Breast epithelium (tissue), 4 donors: ENCODE measurements around the gene RAC2. TPM values are rescaled to one million over a fixed set of nuclear protein-coding genes. Genes with fewer than 3 reads are reported as not detected.

Source experiments
- DNase-seq, 2 donors: peaks; one replicate each; pipeline ENCODE4 v3.0.0-alpha.2; 2019; ENCODE audit warnings: low spot score in 2 of 2
- H3K27ac ChIP-seq, 2 donors: fragments of 200-600 bp; sonication (generic) in 1 of 2; one replicate each; pipeline ENCODE4 v1.5.1; 2016 to 2019; ENCODE audit warnings: mild to moderate bottlenecking in 1 of 2
- H3K27me3 ChIP-seq, 2 donors: fragments of 200-600 bp; sonication (generic) in 1 of 2; one replicate each; pipeline versions ENCODE4 v1.5.1 to v1.6.0; 2017 to 2019; ENCODE audit warnings: control low read depth in 1 of 2, mild to moderate bottlenecking in 1 of 2
- H3K36me3 ChIP-seq: fragments of 200-600 bp; one replicate; pipeline ENCODE4 v1.5.1; 2019
- H3K4me1 ChIP-seq, 2 donors: fragments of 200-600 bp; sonication (generic); one replicate each; pipeline ENCODE4 v1.5.1; 2016 to 2019; ENCODE audit warnings: control low read depth in 1 of 2
- H3K4me3 ChIP-seq, 3 donors: fragments of 200-600 bp; sonication (generic); 1 replicate in 2 of 3; 2 replicates in 1 of 3; pipeline ENCODE4 v1.5.1; 2016 to 2019; ENCODE audit warnings: mild to moderate bottlenecking in 3 of 3, moderate library complexity in 2 of 3
- H3K9me3 ChIP-seq, 2 donors: fragments of 200-600 bp; sonication (generic) in 1 of 2; one replicate each; pipeline ENCODE4 v1.5.1; 2016 to 2019; ENCODE audit warnings: control low read depth in 1 of 2
- POLR2A ChIP-seq: fragments of 450-650 bp; IDR thresholded peaks from one replicate; pipeline ENCODE4 v1.6.1; 2016; ENCODE audit warnings: antibody characterized with exemption, mild to moderate bottlenecking, moderate library complexity
- POLR2AphosphoS5 ChIP-seq, 3 donors: sonication (generic); formaldehyde crosslinking; IDR thresholded peaks; one replicate each; pipeline ENCODE4 v1.6.1; 2017; ENCODE audit warnings: antibody characterized with exemption in 3 of 3
- intact Hi-C: fragments of 100-400 bp; cut with DNase I; formaldehyde crosslinking; loops from one replicate; pipeline ENCODE4 v1.15.1; 2023; ENCODE audit warnings: low total_unique reads
- total RNA-seq, 3 donors: library from RNA; depleted of rRNA; stranded (reverse); fragments of >200 nt; gene quantifications; one replicate each; pipeline ENCODE4 v1.1.0, GENCODE V29; 2016
- TF ChIP-seq, protein P1 (sequence below), 3 donors: fragments of 450-650 bp; IDR thresholded peaks; one replicate each; pipeline ENCODE4 v1.5.1; 2016 to 2017; ENCODE audit warnings: antibody characterized with exemption in 3 of 3, mild to moderate bottlenecking in 3 of 3, moderate library complexity in 3 of 3

The RAC2 gene
- total RNA-seq, 3 donors from 2014 or later: 10.5 to 12.0 (median 11.5) TPM

DNA sequence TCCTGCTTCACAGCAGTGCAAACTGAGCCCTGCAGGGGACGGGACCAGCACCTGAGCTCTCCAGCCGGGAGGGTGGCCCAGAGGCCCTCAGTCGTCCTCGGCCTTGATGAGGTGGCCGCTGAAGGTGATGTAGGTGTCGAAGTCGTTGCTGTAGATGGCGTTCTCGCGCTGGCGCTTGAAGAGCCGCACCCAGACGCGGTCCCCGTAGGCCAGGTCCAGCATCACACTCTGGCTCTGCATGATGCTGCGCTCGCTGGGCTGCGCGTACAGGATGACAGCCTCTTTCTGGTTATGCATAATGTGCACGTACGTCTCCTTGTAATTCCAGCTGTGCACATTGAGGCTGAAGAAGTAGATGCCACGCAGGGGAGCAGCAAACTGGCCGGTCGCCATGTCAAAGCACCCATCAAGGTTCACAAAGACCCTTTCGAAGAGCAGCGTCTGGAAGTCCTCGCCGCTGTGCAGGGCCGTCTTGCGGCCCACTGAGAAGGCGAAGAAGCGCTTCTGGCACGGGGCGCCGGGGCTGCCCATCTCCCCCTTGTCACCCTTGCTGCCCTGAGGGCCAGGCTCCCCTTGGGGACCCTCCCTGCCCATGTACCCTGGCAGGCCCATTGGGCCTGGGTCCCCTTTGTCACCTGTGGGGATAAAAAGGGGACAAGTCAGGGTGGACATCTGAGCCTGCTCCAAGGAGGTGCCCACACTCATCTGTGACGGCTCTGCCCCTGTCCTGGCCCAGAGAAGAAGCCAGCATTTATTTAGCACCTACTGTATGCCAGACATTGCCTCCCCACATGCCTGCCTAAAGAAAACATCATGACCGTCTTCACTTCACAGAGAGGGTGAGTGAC, 61.7 kb downstream of the RAC2 start:
- Histone ChIP-seq H3K4me3 (no peak overlapping the region), H3K4me1 (peaks cover 11 to 19% of the 10 kb centered on the region in 2 donors), H3K36me3 (no peaks in the 10 kb centered on the region), H3K27ac (no peak overlapping the region), H3K27me3 (no peaks in the 10 kb centered on the region), H3K9me3 (no peaks in the 10 kb centered on the region)
- TF ChIP-seq POLR2AphosphoS5 (IDR thresholded peaks at IDR 0.05) (no peak), POLR2A (no peak)
- TF ChIP-seq, protein P1, sequence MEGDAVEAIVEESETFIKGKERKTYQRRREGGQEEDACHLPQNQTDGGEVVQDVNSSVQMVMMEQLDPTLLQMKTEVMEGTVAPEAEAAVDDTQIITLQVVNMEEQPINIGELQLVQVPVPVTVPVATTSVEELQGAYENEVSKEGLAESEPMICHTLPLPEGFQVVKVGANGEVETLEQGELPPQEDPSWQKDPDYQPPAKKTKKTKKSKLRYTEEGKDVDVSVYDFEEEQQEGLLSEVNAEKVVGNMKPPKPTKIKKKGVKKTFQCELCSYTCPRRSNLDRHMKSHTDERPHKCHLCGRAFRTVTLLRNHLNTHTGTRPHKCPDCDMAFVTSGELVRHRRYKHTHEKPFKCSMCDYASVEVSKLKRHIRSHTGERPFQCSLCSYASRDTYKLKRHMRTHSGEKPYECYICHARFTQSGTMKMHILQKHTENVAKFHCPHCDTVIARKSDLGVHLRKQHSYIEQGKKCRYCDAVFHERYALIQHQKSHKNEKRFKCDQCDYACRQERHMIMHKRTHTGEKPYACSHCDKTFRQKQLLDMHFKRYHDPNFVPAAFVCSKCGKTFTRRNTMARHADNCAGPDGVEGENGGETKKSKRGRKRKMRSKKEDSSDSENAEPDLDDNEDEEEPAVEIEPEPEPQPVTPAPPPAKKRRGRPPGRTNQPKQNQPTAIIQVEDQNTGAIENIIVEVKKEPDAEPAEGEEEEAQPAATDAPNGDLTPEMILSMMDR (IDR thresholded peaks at IDR 0.05): no peak
- intact Hi-C loops: loop anchor here (10.0 kb wide), 1 partner anchor 1242 kb away; no protein-coding TSS in a partner anchor
- no peak for DNase-seq

DNA sequence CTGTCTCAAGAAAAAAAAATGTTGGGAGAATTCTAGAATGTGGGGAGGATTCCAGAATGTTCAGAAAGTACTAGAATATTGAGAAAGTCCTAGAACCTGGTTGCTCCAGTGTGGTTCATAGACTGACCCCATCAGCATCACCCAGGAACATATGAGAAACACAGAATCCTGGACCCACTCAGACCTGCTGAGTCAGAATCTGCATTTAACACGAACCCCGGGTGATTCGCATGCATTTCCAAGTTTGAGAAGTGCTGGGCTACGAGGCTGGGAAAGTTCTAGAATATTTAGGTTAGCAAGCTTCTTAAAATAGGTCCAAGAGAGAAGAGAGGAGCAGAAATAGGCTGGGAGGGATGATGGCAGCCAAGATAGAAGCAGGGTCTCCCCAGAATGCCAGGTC, 62.4 kb downstream of the RAC2 start:
- Histone ChIP-seq H3K27me3 (no peaks in the 10 kb centered on the region), H3K27ac (no peak overlapping the region), H3K4me1 (peaks cover 17 to 19% of the 10 kb centered on the region in 2 donors), H3K4me3 (no peak overlapping the region), H3K9me3 (no peaks in the 10 kb centered on the region), H3K36me3 (no peaks in the 10 kb centered on the region)
- intact Hi-C loops: loop anchor here (10.0 kb wide), 1 partner anchor 1243 kb away; no protein-coding TSS in a partner anchor
- TF ChIP-seq POLR2A: no peak
- no peak for TF ChIP-seq POLR2AphosphoS5 (IDR thresholded peaks at IDR 0.05)
- TF ChIP-seq, protein P1 (IDR thresholded peaks at IDR 0.05): no peak
- DNase-seq: no peak

DNA sequence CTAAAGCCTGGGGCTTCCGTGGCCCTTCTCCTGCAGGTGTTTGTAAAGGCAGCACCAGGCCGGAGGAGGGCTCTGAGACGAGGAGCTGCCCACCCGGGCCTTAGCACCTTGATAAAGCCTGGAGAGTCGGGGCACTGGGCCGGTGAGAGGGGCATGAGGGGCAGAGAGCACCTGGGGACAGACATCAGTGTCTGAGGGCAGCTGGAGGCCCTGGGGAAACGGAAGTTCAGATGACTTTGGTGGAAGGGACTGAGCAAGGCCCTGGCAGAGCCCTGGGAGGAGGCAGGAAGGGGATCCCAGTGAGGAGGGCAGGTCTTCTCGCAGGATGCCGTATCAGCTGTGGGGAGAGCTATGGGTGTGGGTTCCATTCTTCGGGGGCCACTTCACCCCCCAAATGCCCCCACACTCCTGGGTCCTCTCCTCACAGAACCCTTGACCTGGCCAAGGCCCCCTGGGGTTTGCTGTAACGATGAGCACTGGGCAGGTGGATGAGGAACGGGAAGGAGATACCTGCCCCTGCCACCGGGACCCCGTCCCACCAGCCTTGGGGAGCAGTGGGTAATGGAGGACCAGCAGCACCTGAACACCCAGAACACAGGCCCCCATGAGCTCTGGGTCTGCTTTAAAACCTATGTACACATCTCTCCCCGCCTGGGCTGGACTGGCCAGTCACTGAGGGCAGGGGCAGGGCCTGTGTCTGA, 63.4 kb downstream of the RAC2 start:
- peak overlapping the region in 1 of 2 donors; percentile 55 for H3K27ac ChIP-seq
- DNase-seq: no peak
- no peaks in the 10 kb centered on the region for H3K27me3 ChIP-seq
- no peaks in the 10 kb centered on the region for H3K36me3 ChIP-seq
- intact Hi-C loops: loop anchor here (10.0 kb wide), 1 partner anchor 1244 kb away; no protein-coding TSS in a partner anchor
- no peak for TF ChIP-seq POLR2AphosphoS5 (IDR thresholded peaks at IDR 0.05)
- TF ChIP-seq, protein P1 (IDR thresholded peaks at IDR 0.05): no peak
- TF ChIP-seq POLR2A: no peak
- H3K9me3 ChIP-seq: no peaks in the 10 kb centered on the region
- no peak overlapping the region for H3K4me3 ChIP-seq
- peaks cover 25 to 29% of the 10 kb centered on the region in 2 donors for H3K4me1 ChIP-seq

DNA sequence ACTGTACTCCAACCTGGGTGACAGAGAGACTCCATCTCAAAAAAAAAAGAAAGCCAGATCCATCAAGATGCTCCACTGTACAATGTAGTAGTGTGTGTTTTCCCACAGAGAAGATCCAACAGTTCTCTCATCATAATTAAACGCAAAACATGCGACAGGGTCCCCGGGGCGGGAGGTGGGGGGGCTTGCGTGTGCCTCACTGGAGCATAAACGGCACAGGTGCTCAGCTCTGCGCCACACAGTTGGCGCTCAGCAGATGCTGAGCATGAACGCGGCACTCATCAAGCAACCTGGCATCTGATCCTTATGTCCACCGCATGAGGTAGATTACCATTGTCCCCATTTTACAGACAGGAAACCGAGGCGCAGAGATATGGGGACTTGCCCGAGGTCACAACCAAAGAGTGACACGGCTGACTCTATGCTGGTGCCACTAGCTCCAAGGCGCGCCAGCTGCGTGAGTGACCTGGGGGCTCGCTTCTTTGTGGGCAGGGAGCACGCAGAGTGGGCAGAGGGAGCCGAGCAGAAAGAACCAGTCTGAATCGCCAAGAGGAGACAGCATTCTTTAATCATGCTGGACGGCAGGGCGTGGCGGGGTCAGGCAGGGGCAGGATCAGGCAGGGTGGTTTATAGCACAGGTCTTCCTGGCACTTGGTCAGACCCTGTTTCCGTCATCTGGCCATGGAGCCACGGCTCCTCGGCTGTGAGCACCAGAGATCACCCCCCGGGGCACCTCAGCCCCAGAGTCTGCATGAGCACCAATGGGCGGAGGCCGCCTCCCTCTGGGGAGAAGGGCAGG, 64.2 kb downstream of the RAC2 start:
- Histone ChIP-seq H3K27ac (peak overlapping the region in 1 of 2 donors; percentile 79), H3K4me3 (no peak overlapping the region), H3K36me3 (no peaks in the 10 kb centered on the region), H3K4me1 (peaks cover 25 to 32% of the 10 kb centered on the region in 2 donors), H3K27me3 (no peaks in the 10 kb centered on the region), H3K9me3 (no peaks in the 10 kb centered on the region)
- no peak for DNase-seq
- intact Hi-C loops: loop anchor here (10.0 kb wide), 1 partner anchor 1245 kb away; no protein-coding TSS in a partner anchor
- TF ChIP-seq POLR2A: no peak
- TF ChIP-seq, protein P1 (IDR thresholded peaks at IDR 0.05): no peak
- no peak for TF ChIP-seq POLR2AphosphoS5 (IDR thresholded peaks at IDR 0.05)
